ENCODE results near the gene CD300H.
"Not testable (repeated sequence)": the region's sequence is repeated elsewhere in the genome, so short reads cannot be mapped to it uniquely, and the experiment has no call there.

Gene CD300H

DNA sequence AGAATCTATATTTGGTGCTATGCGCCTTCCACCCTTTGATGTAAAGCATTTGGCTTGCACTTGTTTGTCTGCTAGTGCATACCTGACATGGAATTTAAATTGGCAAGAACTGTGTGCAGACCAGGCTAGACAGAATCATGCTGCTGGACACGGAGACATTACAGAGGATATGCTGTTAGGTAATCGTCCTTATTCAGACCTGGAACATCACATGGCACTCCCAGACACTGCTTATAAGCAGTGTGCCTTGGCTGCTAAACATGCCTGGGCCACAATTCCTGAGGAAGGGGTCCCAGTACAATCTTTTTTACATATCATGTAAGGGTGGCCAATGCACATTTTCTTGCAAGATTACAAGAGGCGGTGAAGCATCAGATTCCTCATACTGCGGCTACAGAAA, 18.4 kb upstream of the CD300H start:
- no peak for DNase-seq (ENCODE audit: low read depth in 3 of 3, low spot score in 1 of 3)

GRCh38 chr17:74584292-74585060, 17.2 kb upstream of the CD300H start:
- DNase-seq (ENCODE audit: low read depth in 3 of 3, low spot score in 1 of 3), result no peak

DNA sequence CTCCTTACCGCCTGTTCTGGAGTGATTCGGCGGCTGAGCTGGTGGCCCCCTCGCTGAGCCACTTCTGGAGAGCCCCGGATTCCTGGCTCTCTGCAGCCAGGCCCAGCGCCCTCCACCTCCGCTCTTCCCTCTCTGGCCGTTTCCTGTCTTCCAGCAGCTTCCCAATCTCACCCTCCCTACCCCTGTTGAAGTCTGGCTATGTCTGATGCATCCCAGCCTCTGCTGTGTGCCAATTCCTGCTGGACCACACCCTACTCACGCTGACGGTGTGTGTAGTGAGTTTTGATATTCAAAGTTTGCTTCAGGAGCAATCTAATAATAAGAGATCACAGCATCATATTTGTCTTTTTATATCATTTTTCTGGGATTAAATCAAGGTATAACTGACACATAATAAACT, 15.3 kb upstream of the CD300H start:
- DNase-seq (ENCODE audit: low read depth in 3 of 3, low spot score in 1 of 3), result no peak

- no peak for DNase-seq (ENCODE audit: low read depth in 3 of 3, low spot score in 1 of 3)
Measured at GRCh38 chr17:74579900-74580299, 12.6 kb upstream of the CD300H start.

DNA sequence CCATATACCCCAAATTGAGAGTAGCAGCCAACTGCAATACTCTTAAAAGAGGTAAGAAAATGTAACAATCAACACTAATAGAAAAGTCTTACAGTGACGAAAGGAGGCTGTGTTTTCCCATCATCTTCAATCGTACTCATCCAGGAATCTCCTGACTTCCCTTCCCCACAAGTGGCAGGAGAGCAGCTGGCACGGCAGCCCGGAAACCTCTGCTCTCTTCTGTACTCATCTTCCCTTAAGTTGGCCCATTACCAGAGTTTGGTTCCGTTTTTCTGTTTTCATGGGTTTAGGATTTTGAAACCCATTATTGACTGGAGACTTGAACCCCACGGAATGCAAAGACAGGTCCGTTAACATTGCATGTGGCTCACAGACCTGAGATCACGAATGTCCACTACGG, 11.7 kb upstream of the CD300H start:
- no peak for DNase-seq (ENCODE audit: low read depth in 3 of 3, low spot score in 1 of 3)

GRCh38 chr17:74574489-74575142, 7.3 kb upstream of the CD300H start:
- no peak for DNase-seq (ENCODE audit: low read depth in 3 of 3, low spot score in 1 of 3)

DNA sequence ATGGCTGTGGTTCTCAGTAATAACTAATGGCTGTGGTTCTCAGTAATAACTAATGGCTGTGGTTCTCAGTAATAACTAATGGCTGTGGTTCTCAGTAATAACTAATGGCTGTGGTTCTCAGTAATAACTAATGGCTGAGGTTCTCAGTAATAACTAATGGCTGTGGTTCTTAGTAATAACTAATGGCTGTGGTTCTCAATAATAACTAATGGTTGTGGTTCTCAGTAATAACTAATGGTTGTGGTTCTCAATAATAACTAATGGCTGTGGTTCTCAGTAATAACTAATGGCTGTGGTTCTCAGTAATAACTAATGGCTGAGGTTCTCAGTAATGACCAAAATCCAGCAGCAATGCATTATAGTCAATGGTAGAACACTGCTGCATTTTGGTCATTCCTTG, 6.3 kb upstream of the CD300H start:
- DNase-seq (ENCODE audit: low read depth in 3 of 3, low spot score in 1 of 3), result not testable (repeated sequence)

- no peak for DNase-seq (ENCODE audit: low read depth in 3 of 3, low spot score in 1 of 3)
Measured at GRCh38 chr17:74573169-74573568, 5.9 kb upstream of the CD300H start.

- DNase-seq (ENCODE audit: low read depth in 3 of 3, low spot score in 1 of 3), result no peak
Measured at GRCh38 chr17:74571621-74572270, 4.4 kb upstream of the CD300H start.

- no peak for DNase-seq (ENCODE audit: low read depth in 3 of 3, low spot score in 1 of 3)
Measured at GRCh38 chr17:74569020-74570003, 2.0 kb upstream of the CD300H start.

- DNase-seq (ENCODE audit: low read depth in 3 of 3, low spot score in 1 of 3), result no peak
Measured at GRCh38 chr17:74568106-74568873, 981 bp upstream of the CD300H start.

- peak in 1 of 3 donors; percentile 12 for DNase-seq (ENCODE audit: low read depth in 3 of 3, low spot score in 1 of 3)
Measured at GRCh38 chr17:74566132-74566753, 1.1 kb downstream of the CD300H start.

- DNase-seq (ENCODE audit: low read depth in 3 of 3, low spot score in 1 of 3), result no peak
Measured at GRCh38 chr17:74565126-74565525, 2.2 kb downstream of the CD300H start.

- DNase-seq (ENCODE audit: low read depth in 3 of 3, low spot score in 1 of 3), result no peak
Measured at GRCh38 chr17:74563358-74563757, 4.0 kb downstream of the CD300H start.

- DNase-seq (ENCODE audit: low read depth in 3 of 3, low spot score in 1 of 3), result no peak
Measured at GRCh38 chr17:74561586-74561985, 5.7 kb downstream of the CD300H start.

GRCh38 chr17:74558882-74559519, 8.3 kb downstream of the CD300H start:
- DNase-seq (ENCODE audit: low read depth in 3 of 3, low spot score in 1 of 3), result no peak

- DNase-seq (ENCODE audit: low read depth in 3 of 3, low spot score in 1 of 3), result not testable (repeated sequence)
Measured at GRCh38 chr17:74558402-74558801, 8.9 kb downstream of the CD300H start.

DNA sequence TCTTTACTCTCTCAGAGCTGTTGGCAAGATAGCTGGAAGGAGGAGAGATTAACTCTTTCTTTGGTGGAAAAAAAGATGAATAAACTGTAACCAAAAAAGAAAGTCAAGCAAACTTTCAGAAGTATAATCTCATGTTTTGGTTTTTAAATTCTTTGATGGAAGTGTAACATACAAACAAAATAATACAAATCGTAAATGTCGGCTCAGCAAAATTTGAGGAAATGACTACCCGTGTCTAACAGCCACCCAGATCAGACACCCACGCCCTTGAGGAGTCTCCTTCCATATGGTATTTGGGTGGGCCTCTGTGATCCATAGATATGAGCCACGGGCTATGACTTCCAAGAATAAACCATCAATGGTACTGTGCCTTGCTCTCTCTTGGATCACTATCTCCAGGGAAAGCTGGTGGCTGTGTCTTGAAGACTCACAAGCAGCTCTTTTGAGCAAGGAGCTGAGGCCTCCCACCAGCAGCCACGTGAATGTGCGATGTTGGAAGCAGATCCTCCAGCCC, 11.8 kb downstream of the CD300H start:
- DNase-seq (ENCODE audit: low read depth in 3 of 3, low spot score in 1 of 3), result no peak

GRCh38 chr17:74554909-74555308, 12.4 kb downstream of the CD300H start:
- DNase-seq (ENCODE audit: low read depth in 3 of 3, low spot score in 1 of 3), result no peak

Measured in stimulated activated CD4-positive, alpha-beta T cell treated with anti-CD3 and anti-CD28 coated beads, TNF-alpha, amount 100 ng/mL, for 1 hour (primary cell).